IMR-90 (cell line): ENCODE results near the gene IFI27L1. TPM values are rescaled to one million over a fixed set of nuclear protein-coding genes. Genes with fewer than 3 reads are reported as not detected.

Experiments used
- ELK1 ChIP-seq: fragments of 150-350 bp; IDR thresholded peaks from 2 replicates; pipeline ENCODE4 v1.6.1; 2016; ENCODE audit warnings: low read depth, mild to moderate bottlenecking, low read length, moderate library complexity, borderline replicate concordance
- MAFK ChIP-seq: IDR thresholded peaks from 2 replicates; pipeline ENCODE4 v1.6.1; 2012; ENCODE audit warnings: low read depth, low read length, improper control_type of control experiment
- MAZ ChIP-seq: IDR thresholded peaks from 2 replicates; pipeline ENCODE4 v1.6.1; 2012; ENCODE audit warnings: low read depth, mild to moderate bottlenecking, low read length, improper control_type of control experiment, moderate library complexity, borderline replicate concordance
- POLR2A ChIP-seq: IDR thresholded peaks from 2 replicates; pipeline ENCODE4 v1.6.1; 2012; ENCODE audit warnings: mild to moderate bottlenecking, low read depth, low read length
- RAD21 ChIP-seq: IDR thresholded peaks from 2 replicates; pipeline ENCODE4 v1.6.1; 2012; ENCODE audit warnings: low read length, improper control_type of control experiment
- polyA plus RNA-seq, 3 experiments: library from polyadenylated mRNA; depleted of rRNA; stranded (reverse); fragments of >200 nt; gene quantifications; 2 replicates each; pipeline ENCODE4 v1.2.3, GENCODE V29; 2012; ENCODE audit warnings: low replicate concordance in 1 of 3
- total RNA-seq: library from RNA; depleted of rRNA; stranded (reverse); fragments of >200 nt; gene quantifications from 2 replicates; pipeline ENCODE4 v1.2.3, GENCODE V29; 2012

The IFI27L1 gene
- total and polyA plus RNA-seq, 2 of the 4 experiments (the other 2 are of a cell fraction) = 13.3 to 24.3 TPM

- peak; percentile 23; the same call in 1 of the 2 replicates for TF ChIP-seq MAFK
- no peak for TF ChIP-seq ELK1
- peak; percentile 95 for TF ChIP-seq POLR2A
- TF ChIP-seq MAZ = no peak
- TF ChIP-seq RAD21 = no peak
Observed at GRCh38 chr14:94080621-94081385, at the start of gene IFI27L1, which contains the start of gene DDX24 (continued).
